CD8-positive, alpha-beta memory T cell (primary cell): Measurements from ENCODE around the gene ELK3. TPM values are rescaled to one million over a fixed set of nuclear protein-coding genes. Genes with fewer than 3 reads are reported as not detected.
A peak's percentile ranks its signal among the peaks of the same experiment; 100 is the strongest.

Experiments used
- CTCF ChIA-PET: fragments of 350-600 bp; sonication (Branson Sonifier 250); formaldehyde crosslinking; loops from one replicate; lab custom pipeline; 2021; ENCODE audit warnings: antibody characterized with exemption; lab: Charles Lee
- POLR2A ChIA-PET: fragments of 350-600 bp; sonication (Branson Sonifier 250); formaldehyde crosslinking; loops from one replicate; lab custom pipeline; 2021; ENCODE audit warnings: antibody characterized with exemption; lab: Charles Lee
- DNase-seq, 5 donors: peaks; one replicate each; pipeline versions ENCODE4 v3.0.0 to v3.0.0-alpha.2; 2020 to 2022; ENCODE audit warnings: mixed read lengths in 1 of 5
- H3K27ac ChIP-seq: one replicate; pipeline ENCODE4 v1.7.0; 2013; ENCODE audit warnings: low read depth, mild to moderate bottlenecking, low read length, moderate library complexity
- H3K27me3 ChIP-seq: 2 replicates; pipeline ENCODE4 v1.7.0; 2013; ENCODE audit warnings: low read length, mild to moderate bottlenecking; ENCODE audit not compliant: insufficient read depth, poor library complexity, severe bottlenecking
- H3K36me3 ChIP-seq: 2 replicates; pipeline ENCODE4 v1.7.0; 2013; ENCODE audit warnings: mild to moderate bottlenecking, low read length, moderate library complexity; ENCODE audit not compliant: insufficient read depth
- H3K4me1 ChIP-seq: 2 replicates; pipeline ENCODE4 v1.7.0; 2013; ENCODE audit warnings: mild to moderate bottlenecking, low read length, moderate library complexity; ENCODE audit not compliant: insufficient read depth
- H3K4me3 ChIP-seq: 2 replicates; pipeline ENCODE4 v1.7.0; 2013; ENCODE audit warnings: mild to moderate bottlenecking, low read length
- H3K9me3 ChIP-seq: 2 replicates; pipeline ENCODE4 v1.7.0; 2013; ENCODE audit warnings: mild to moderate bottlenecking, low read length
- H3K27ac Mint-ChIP-seq, 8 donors: one replicate each; pipeline ENCODE4 v1.8.0; 2020 to 2021; ENCODE audit warnings: mixed read lengths in 8 of 8, mild to moderate bottlenecking in 6 of 8, inconsistent platforms in 3 of 8, moderate library complexity in 3 of 8
- H3K27me3 Mint-ChIP-seq, 2 donors: one replicate each; pipeline ENCODE4 v1.8.0; 2020 to 2021; ENCODE audit warnings: mixed read lengths in 2 of 2, mild to moderate bottlenecking in 1 of 2, moderate library complexity in 1 of 2
- H3K36me3 Mint-ChIP-seq, 3 donors: one replicate each; pipeline ENCODE4 v1.8.0; 2020 to 2021; ENCODE audit warnings: mixed read lengths in 3 of 3, inconsistent platforms in 1 of 3, mild to moderate bottlenecking in 1 of 3
- H3K4me1 Mint-ChIP-seq, 3 donors: one replicate each; pipeline ENCODE4 v1.8.0; 2020 to 2021; ENCODE audit warnings: mixed read lengths in 3 of 3, inconsistent platforms in 1 of 3, mild to moderate bottlenecking in 1 of 3
- H3K4me3 Mint-ChIP-seq, 7 donors: one replicate each; pipeline ENCODE4 v1.8.0; 2020 to 2021; ENCODE audit warnings: mixed read lengths in 7 of 7, mild to moderate bottlenecking in 6 of 7, moderate library complexity in 4 of 7, inconsistent platforms in 2 of 7
- H3K9me3 Mint-ChIP-seq, 5 donors: one replicate each; pipeline ENCODE4 v1.8.0; 2020 to 2022; ENCODE audit warnings: mixed read lengths in 5 of 5, mild to moderate bottlenecking in 3 of 5, moderate library complexity in 2 of 5, inconsistent platforms in 1 of 5
- polyA plus RNA-seq: library from polyadenylated mRNA; unstranded; fragments of 300-500 nt; fragmentation: Illumina TruSeq; gene quantifications from one replicate; pipeline ENCODE4 v1.2.3, GENCODE V29; 2021
- total RNA-seq, 2 experiments: library from RNA; stranded (reverse); gene quantifications; one replicate each; pipeline ENCODE4 v1.2.3, GENCODE V29; 2021

Gene ELK3
- total and polyA plus RNA-seq, 3 experiments from 2014 or later, result 24.0 to 44.3 (median 28.4) TPM

- H3K27ac Mint-ChIP-seq, result peak overlapping the region; percentile 78 to 97 (median 96)
- DNase-seq, result no peak
Measured at GRCh38 chr12:96238336-96239047, 44.3 kb downstream of the ELK3 start.

GRCh38 chr12:96239711-96240635 is 45.8 kb downstream of the ELK3 start:
- no peak overlapping the region for H3K27ac ChIP-seq
- no peak overlapping the region for H3K4me3 ChIP-seq
- H3K9me3 Mint-ChIP-seq, result peaks cover 0 to 2% (median 0%) of the 10 kb centered on the region in 5 donors
- H3K27me3 Mint-ChIP-seq, result no peaks in the 10 kb centered on the region
- peak overlapping the region; percentile 95 to 100 (median 100) for H3K27ac Mint-ChIP-seq
- H3K4me1 ChIP-seq, result peaks cover 64% of the 10 kb centered on the region
- H3K36me3 ChIP-seq, result no peaks in the 10 kb centered on the region
- H3K9me3 ChIP-seq, result no peaks in the 10 kb centered on the region
- H3K4me3 Mint-ChIP-seq, result peak overlapping the region in 6 of 7 donors; percentile 7 to 88 (median 48)
- POLR2A ChIA-PET, result interaction anchor here (1.4 kb wide), 1 partner anchor 160 kb away, joined by 5 read pairs; the partner anchor contains the start of gene CDK17
- no peak for DNase-seq
- H3K27me3 ChIP-seq, result no peaks in the 10 kb centered on the region
- H3K36me3 Mint-ChIP-seq, result peaks cover 0 to 9% (median 7%) of the 10 kb centered on the region in 3 donors
- peaks cover 85 to 90% (median 86%) of the 10 kb centered on the region in 3 donors for H3K4me1 Mint-ChIP-seq
- CTCF ChIA-PET, result interaction anchor here (0.6 to 2.2 kb wide), 2 partner anchors 44 to 160 kb away, joined by 3 to 7 read pairs; partner anchors contain the start of gene CDK17

More at GRCh38 chr12:96238336-96239047, 44.3 kb downstream of the ELK3 start:
- H3K9me3 Mint-ChIP-seq, result peaks cover 0 to 2% (median 0%) of the 10 kb centered on the region in 5 donors
- H3K4me3 Mint-ChIP-seq, result peak overlapping the region in 4 of 7 donors; percentile 35 to 77 (median 72)
- H3K27me3 Mint-ChIP-seq, result no peaks in the 10 kb centered on the region
- peaks cover 81 to 94% (median 88%) of the 10 kb centered on the region in 3 donors for H3K4me1 Mint-ChIP-seq
- Histone ChIP-seq H3K27me3 (no peaks in the 10 kb centered on the region), H3K4me1 (peaks cover 64% of the 10 kb centered on the region), H3K9me3 (no peaks in the 10 kb centered on the region), H3K36me3 (no peaks in the 10 kb centered on the region), H3K27ac (no peak overlapping the region), H3K4me3 (no peak overlapping the region)
- CTCF ChIA-PET, result interaction anchor here (0.8 to 2.3 kb wide), 3 partner anchors 23 to 178 kb away, joined by 3 to 15 read pairs (median 7); partner anchors contain the start of gene CDK17
- peaks cover 0 to 9% (median 8%) of the 10 kb centered on the region in 3 donors for H3K36me3 Mint-ChIP-seq
- POLR2A ChIA-PET, result interaction anchor here (1.4 kb wide), 1 partner anchor 162 kb away, joined by 5 read pairs; the partner anchor contains the start of gene CDK17

GRCh38 chr12:96240656-96241055 is 46.5 kb downstream of the ELK3 start:
- H3K27ac ChIP-seq, result no peak overlapping the region
- no peaks in the 10 kb centered on the region for H3K36me3 ChIP-seq
- Mint-ChIP-seq H3K27ac (peak overlapping the region; percentile 95 to 100 (median 100)), H3K4me1 (peaks cover 79 to 90% (median 84%) of the 10 kb centered on the region in 3 donors), H3K9me3 (peaks cover 0 to 2% (median 0%) of the 10 kb centered on the region in 5 donors), H3K4me3 (peak overlapping the region in 6 of 7 donors; percentile 7 to 88 (median 62)), H3K27me3 (no peaks in the 10 kb centered on the region), H3K36me3 (peaks cover 0 to 11% (median 4%) of the 10 kb centered on the region in 3 donors)
- no peaks in the 10 kb centered on the region for H3K27me3 ChIP-seq
- ChIA-PET CTCF (interaction anchor here (0.6 kb wide), 1 partner anchor 43 kb away, joined by 3 read pairs; no protein-coding TSS in a partner anchor), POLR2A (no interaction called here)
- peaks cover 60% of the 10 kb centered on the region for H3K4me1 ChIP-seq
- no peak overlapping the region for H3K4me3 ChIP-seq
- H3K9me3 ChIP-seq, result no peaks in the 10 kb centered on the region
- no peak for DNase-seq

- peak overlapping the region; percentile 67 to 94 (median 84) for H3K4me3 Mint-ChIP-seq
- Histone ChIP-seq H3K27me3 (no peaks in the 10 kb centered on the region), H3K4me3 (peak overlapping the region; percentile 38), H3K36me3 (no peaks in the 10 kb centered on the region), H3K9me3 (no peaks in the 10 kb centered on the region), H3K4me1 (peaks cover 53% of the 10 kb centered on the region), H3K27ac (peak overlapping the region; percentile 89)
- H3K36me3 Mint-ChIP-seq, result peaks cover 0 to 10% (median 9%) of the 10 kb centered on the region in 3 donors
- ChIA-PET CTCF (interaction anchor here (2.0 kb wide), 1 partner anchor 26 kb away, joined by 5 read pairs; no protein-coding TSS in a partner anchor), POLR2A (no interaction called here)
- peaks cover 0 to 2% (median 0%) of the 10 kb centered on the region in 5 donors for H3K9me3 Mint-ChIP-seq
- no peaks in the 10 kb centered on the region for H3K27me3 Mint-ChIP-seq
- H3K27ac Mint-ChIP-seq, result peak overlapping the region; percentile 95 to 100 (median 100)
- DNase-seq, result no peak
- H3K4me1 Mint-ChIP-seq, result peaks cover 73 to 83% (median 78%) of the 10 kb centered on the region in 3 donors
Measured at GRCh38 chr12:96241431-96241830, 47.3 kb downstream of the ELK3 start.

GRCh38 chr12:96241846-96242256 is 47.7 kb downstream of the ELK3 start:
- no peaks in the 10 kb centered on the region for H3K27me3 ChIP-seq
- H3K9me3 Mint-ChIP-seq, result peaks cover 0 to 2% (median 0%) of the 10 kb centered on the region in 5 donors
- DNase-seq, result peak; percentile 72 to 94 (median 82)
- peaks cover 69 to 83% (median 77%) of the 10 kb centered on the region in 3 donors for H3K4me1 Mint-ChIP-seq
- peak overlapping the region; percentile 95 to 100 (median 100) for H3K27ac Mint-ChIP-seq
- ChIA-PET CTCF (interaction anchor here (1.0 to 2.0 kb wide), 3 partner anchors 27 to 158 kb away, joined by 3 to 5 read pairs (median 3); partner anchors contain the start of gene CDK17), POLR2A (interaction anchor here (0.5 kb wide), 1 partner anchor 127 kb away, joined by 3 read pairs; no protein-coding TSS in a partner anchor)
- H3K36me3 ChIP-seq, result no peaks in the 10 kb centered on the region
- no peaks in the 10 kb centered on the region for H3K27me3 Mint-ChIP-seq
- H3K9me3 ChIP-seq, result no peaks in the 10 kb centered on the region
- peak overlapping the region; percentile 38 for H3K4me3 ChIP-seq
- peaks cover 4 to 14% (median 13%) of the 10 kb centered on the region in 3 donors for H3K36me3 Mint-ChIP-seq
- H3K27ac ChIP-seq, result peak overlapping the region; percentile 89
- H3K4me1 ChIP-seq, result peaks cover 48% of the 10 kb centered on the region
- peak overlapping the region; percentile 67 to 94 (median 84) for H3K4me3 Mint-ChIP-seq

GRCh38 chr12:96242597-96242996 is 48.4 kb downstream of the ELK3 start:
- H3K4me3 Mint-ChIP-seq, result peak overlapping the region; percentile 4 to 94 (median 84)
- POLR2A ChIA-PET, result interaction anchor here (1.1 kb wide), 1 partner anchor 158 kb away, joined by 5 read pairs; the partner anchor contains the start of gene CDK17

GRCh38 chr12:96244826-96245225 is 50.7 kb downstream of the ELK3 start:
- Histone ChIP-seq H3K27me3 (no peaks in the 10 kb centered on the region), H3K36me3 (peaks cover 22% of the 10 kb centered on the region), H3K9me3 (no peaks in the 10 kb centered on the region), H3K4me1 (peaks cover 28% of the 10 kb centered on the region), H3K27ac (no peak overlapping the region), H3K4me3 (no peak overlapping the region)
- Mint-ChIP-seq H3K9me3 (no peaks in the 10 kb centered on the region), H3K27ac (peak overlapping the region in 5 of 8 donors; percentile 61 to 100 (median 91)), H3K4me1 (peaks cover 49 to 63% (median 56%) of the 10 kb centered on the region in 3 donors), H3K27me3 (no peaks in the 10 kb centered on the region), H3K4me3 (no peak overlapping the region), H3K36me3 (peaks cover 5 to 44% (median 25%) of the 10 kb centered on the region in 3 donors)
- no peak for DNase-seq
- ChIA-PET CTCF (no interaction called here), POLR2A (interaction anchor here (1.0 kb wide), 1 partner anchor 9 kb away, joined by 3 read pairs; no protein-coding TSS in a partner anchor)

More at GRCh38 chr12:96242597-96242996, 48.4 kb downstream of the ELK3 start:
- H3K9me3 Mint-ChIP-seq, result peaks cover 0 to 2% (median 0%) of the 10 kb centered on the region in 5 donors
- Histone ChIP-seq H3K4me3 (no peak overlapping the region), H3K4me1 (peaks cover 41% of the 10 kb centered on the region), H3K27me3 (no peaks in the 10 kb centered on the region), H3K36me3 (peaks cover 6% of the 10 kb centered on the region), H3K27ac (peak overlapping the region; percentile 76), H3K9me3 (no peaks in the 10 kb centered on the region)
- peak overlapping the region; percentile 95 to 100 (median 100) for H3K27ac Mint-ChIP-seq
- CTCF ChIA-PET, result interaction anchor here (1.0 to 2.0 kb wide), 3 partner anchors 27 to 158 kb away, joined by 3 to 5 read pairs (median 3); partner anchors contain the start of gene CDK17
- H3K4me1 Mint-ChIP-seq, result peaks cover 62 to 77% (median 69%) of the 10 kb centered on the region in 3 donors
- peaks cover 5 to 22% (median 18%) of the 10 kb centered on the region in 3 donors for H3K36me3 Mint-ChIP-seq
- H3K27me3 Mint-ChIP-seq, result no peaks in the 10 kb centered on the region
- peak in 4 of 5 donors; percentile 20 to 61 (median 47) for DNase-seq
